Psoas muscle (tissue), 8 donors: ENCODE measurements around the gene COL8A2. TPM values are rescaled to one million over a fixed set of nuclear protein-coding genes. Genes with fewer than 3 reads are reported as not detected.
A peak's percentile ranks its signal among the peaks of the same experiment; 100 is the strongest.

Source experiments
- ATAC-seq, 4 donors: fragments of 200-7000 bp; cut with Tn5 transposase; one replicate each; pipeline ENCODE4 v1.9.1; 2020; ENCODE audit warnings: moderate library complexity in 3 of 4, mild to moderate bottlenecking in 2 of 4
- DNase-seq, 2 donors: peaks; one replicate each; pipeline ENCODE4 v3.0.0-alpha.2; 2020
- H3K27ac ChIP-seq: fragments of 200-600 bp; one replicate; pipeline ENCODE4 v1.8.0; 2022
- H3K27me3 ChIP-seq, 3 donors: fragments of 200-600 bp in 1 of 3; one replicate each; pipeline versions ENCODE4 v1.6.1 to v1.8.0; 2013 to 2022; ENCODE audit warnings: low read length in 2 of 3, mild to moderate bottlenecking in 2 of 3, moderate library complexity in 1 of 3; ENCODE audit not compliant: insufficient read depth in 3 of 3
- H3K36me3 ChIP-seq, 2 donors: fragments of 200-600 bp in 1 of 2; one replicate each; pipeline versions ENCODE4 v1.6.1 to v1.8.0; 2013 to 2022; ENCODE audit warnings: low read depth in 1 of 2, mild to moderate bottlenecking in 1 of 2, moderate library complexity in 1 of 2; ENCODE audit not compliant: insufficient read depth in 1 of 2
- H3K4me1 ChIP-seq: fragments of 200-600 bp; one replicate; pipeline ENCODE4 v1.8.0; 2022
- H3K4me3 ChIP-seq: fragments of 200-600 bp; one replicate; pipeline ENCODE4 v1.8.0; 2022; ENCODE audit warnings: mild to moderate bottlenecking
- H3K9me3 ChIP-seq: fragments of 200-600 bp; one replicate; pipeline ENCODE4 v1.8.0; 2022
- CTCF ChIP-seq: fragments of 200-600 bp; IDR thresholded peaks from one replicate; pipeline ENCODE4 v1.8.0; 2022; ENCODE audit warnings: antibody characterized with exemption
- WGBS, 3 donors: extraction: QIAGEN DNeasy Blood & Tissue Kit; methylation state at CpG; one replicate each; pipeline versions ENCODE4 v1.1.6 to v1.1.7; 2013; 5-methylcytosine and 5-hydroxymethylcytosine counted together
- intact Hi-C, 2 donors: fragments of 100-400 bp; cut with DNase I; formaldehyde crosslinking; loops; one replicate each; pipeline versions ENCODE4 v1.11.0 to v1.14.2; 2022
- polyA plus RNA-seq, 3 donors: library from polyadenylated mRNA; stranded (reverse); fragments of 200-250 nt; gene quantifications; one replicate each; pipeline ENCODE4 v1.2.3, GENCODE V29; 2013
- total RNA-seq, 4 donors: library from RNA; stranded (reverse); fragmentation: NEBNext Ultra II Directional in 2 of 4; extraction: Animal tissue kit (Norgen Biotek cat#: 25700) in 2 of 4; gene quantifications; one replicate each; pipeline versions ENCODE4 v1.2.1 to v1.2.4, GENCODE V29; 2021 to 2023
- donor health status: healthy with polysubstance abuse.
- donor health status: DM: no; HTN: no; CAD: no; lungs with moderate emphysema.
- donor health status: Bipolar disorder and iron deficiency.
- donor health status: healthy.
- donor health status: DM: yes; HTN: yes; CAD: no.
- donor health status: DM: no; HTN: no; CAD: no.
- donor health status: DM: no; HTN: no; CAD: no.
- donor health status: DM: yes; HTN: yes; CAD: no.

The COL8A2 gene
- total and polyA plus RNA-seq, 7 donors = 0.06 to 0.41 (median 0.15) TPM

GRCh38 chr1:36091698-36092097, 33.3 kb downstream of the COL8A2 start:
- no peak overlapping the region for H3K4me3 ChIP-seq
- H3K4me1 ChIP-seq = peaks cover 19% of the 10 kb centered on the region
- no peaks in the 10 kb centered on the region for H3K27me3 ChIP-seq
- DNase-seq = no peak
- WGBS, 3 donors = 88 to 96% (median 91%) methylated on average over 12 to 13 of the region's 13 CpGs
- intact Hi-C loops = loop anchor here (10.0 kb wide), 2 partner anchors 123 to 333 kb away; no protein-coding TSS in a partner anchor
- no peak for TF ChIP-seq CTCF
- no peak overlapping the region for H3K27ac ChIP-seq
- peaks cover 4 to 61% of the 10 kb centered on the region in 2 donors for H3K36me3 ChIP-seq
- no peaks in the 10 kb centered on the region for H3K9me3 ChIP-seq
- no peak for ATAC-seq

- H3K36me3 ChIP-seq = peaks cover 4 to 56% of the 10 kb centered on the region in 2 donors
- DNase-seq (no peak), ATAC-seq (no peak)
- no peak overlapping the region for H3K27ac ChIP-seq
- peaks cover 19% of the 10 kb centered on the region for H3K4me1 ChIP-seq
- no peaks in the 10 kb centered on the region for H3K27me3 ChIP-seq
- H3K9me3 ChIP-seq = no peaks in the 10 kb centered on the region
- intact Hi-C loops = loop anchor here (10.0 kb wide), 2 partner anchors 124 to 334 kb away; no protein-coding TSS in a partner anchor
- H3K4me3 ChIP-seq = no peak overlapping the region
- no peak for TF ChIP-seq CTCF
- WGBS, 3 donors = 86 to 96% (median 87%) methylated on average over 4 of the region's 4 CpGs
Observed at GRCh38 chr1:36091141-36091540, 33.9 kb downstream of the COL8A2 start.

GRCh38 chr1:36089393-36090121, 35.5 kb downstream of the COL8A2 start:
- Histone ChIP-seq H3K4me3 (peak overlapping the region; percentile 98), H3K27ac (peak overlapping the region; percentile 98), H3K36me3 (peaks cover 4 to 40% of the 10 kb centered on the region in 2 donors), H3K4me1 (peaks cover 22% of the 10 kb centered on the region), H3K9me3 (no peaks in the 10 kb centered on the region), H3K27me3 (peaks cover 0 to 14% (median 1%) of the 10 kb centered on the region in 3 donors)
- intact Hi-C loops = loop anchor here (10.0 kb wide), 2 partner anchors 125 to 335 kb away; no protein-coding TSS in a partner anchor
- TF ChIP-seq CTCF = no peak
- WGBS, 3 donors = 8 to 11% (median 9%) methylated on average over 32 of the region's 32 CpGs
- ATAC-seq = no peak
- no peak for DNase-seq

GRCh38 chr1:36088577-36089392, 36.2 kb downstream of the COL8A2 start, which contains the start of gene ADPRS:
TSS of gene ADPRS (plus strand) at chr1:36088892. CDS start at chr1:36088905, 13 bp downstream.
- intact Hi-C loops = no loop called here
- ATAC-seq (peak; percentile 93 to 96 (median 94)), DNase-seq (peak; percentile 91 to 95)
- peaks cover 4 to 33% of the 10 kb centered on the region in 2 donors for H3K36me3 ChIP-seq
- peak within 1 kb of the TSS; percentile 98 for H3K27ac ChIP-seq
- H3K9me3 ChIP-seq = no peaks in the 10 kb centered on the region
- H3K4me1 ChIP-seq = peaks cover 22% of the 10 kb centered on the region
- H3K27me3 ChIP-seq = peaks cover 0 to 22% (median 4%) of the 10 kb centered on the region in 3 donors
- peak within 1 kb of the TSS; percentile 98 for H3K4me3 ChIP-seq
- peak; percentile 98 for TF ChIP-seq CTCF
- WGBS, 3 donors = 0 to 1% (median 1%) methylated on average over 48 to 84 of the region's 84 CpGs
